ENCODE data around the gene SQSTM1.

Gene SQSTM1

DNA sequence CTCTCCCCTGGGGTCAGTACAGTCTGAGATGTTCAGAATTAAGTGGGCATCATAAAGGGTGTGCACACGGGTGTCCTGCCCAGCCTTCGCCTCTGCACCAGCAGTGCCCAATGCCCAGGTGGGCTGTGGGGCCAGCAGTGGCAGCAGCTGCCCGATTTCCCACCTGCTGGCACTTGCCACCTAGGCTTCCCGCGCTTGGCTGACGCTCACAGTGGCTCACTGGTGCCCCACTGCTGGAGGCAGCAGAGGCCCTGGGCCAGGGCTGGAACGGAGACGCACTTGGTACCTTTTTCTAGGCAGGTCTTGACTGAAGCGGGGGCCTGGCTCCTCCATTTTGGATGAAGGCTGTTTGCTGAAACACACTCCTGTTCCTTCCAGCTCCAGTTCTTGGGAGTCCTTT is 20.9 kb downstream of the SQSTM1 start:
- H3K9me3 Mint-ChIP-seq: no peaks in the 10 kb centered on the region
- peaks cover 6 to 10% of the 10 kb centered on the region in 2 donors for H3K4me1 Mint-ChIP-seq (ENCODE audit: low read depth in 2 of 2)
- no peaks in the 10 kb centered on the region for H3K27me3 Mint-ChIP-seq
- peaks cover 54% of the 10 kb centered on the region for H3K36me3 Mint-ChIP-seq (ENCODE audit: insufficient read depth)
- no peak for DNase-seq
- H3K4me3 Mint-ChIP-seq: no peak overlapping the region
- ATAC-seq (replicated peaks): no peak
- H3K27ac Mint-ChIP-seq: no peak overlapping the region

DNA sequence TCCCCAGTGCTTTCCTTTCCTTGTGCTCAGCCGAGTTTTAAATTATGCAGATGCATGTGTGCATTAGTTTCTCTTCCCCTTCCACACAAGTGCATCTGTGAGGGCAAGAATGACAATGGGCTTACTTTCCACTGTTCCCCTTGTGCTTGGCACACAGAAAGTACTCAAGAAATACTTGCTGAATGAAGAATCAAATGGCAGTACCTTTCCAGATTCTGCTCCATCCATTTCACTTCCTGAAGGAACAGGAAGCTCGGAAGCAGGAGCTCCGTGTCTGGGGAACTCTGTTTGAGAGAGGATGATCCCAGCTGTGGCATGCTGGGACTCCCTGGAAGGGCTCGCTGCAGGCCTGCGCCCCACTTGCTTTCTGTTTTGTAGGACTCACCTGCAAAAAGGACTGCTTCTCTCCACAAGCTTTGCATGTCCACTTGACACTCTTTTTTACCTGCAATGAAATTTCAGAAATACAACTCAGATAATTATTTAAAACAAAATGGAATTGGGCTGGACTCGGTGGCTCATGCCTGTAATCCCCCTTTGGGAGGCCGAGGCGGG is 32.4 kb downstream of the SQSTM1 start:
- Mint-ChIP-seq H3K9me3 (no peaks in the 10 kb centered on the region), H3K27ac (peak overlapping the region in 1 of 2 donors; percentile 20), H3K4me3 (no peak overlapping the region), H3K36me3 (ENCODE audit: insufficient read depth) (peaks cover 18% of the 10 kb centered on the region), H3K4me1 (ENCODE audit: low read depth in 2 of 2) (peaks cover 3 to 7% of the 10 kb centered on the region in 2 donors), H3K27me3 (no peaks in the 10 kb centered on the region)
- DNase-seq: no peak
- no peak for ATAC-seq (replicated peaks)

DNA sequence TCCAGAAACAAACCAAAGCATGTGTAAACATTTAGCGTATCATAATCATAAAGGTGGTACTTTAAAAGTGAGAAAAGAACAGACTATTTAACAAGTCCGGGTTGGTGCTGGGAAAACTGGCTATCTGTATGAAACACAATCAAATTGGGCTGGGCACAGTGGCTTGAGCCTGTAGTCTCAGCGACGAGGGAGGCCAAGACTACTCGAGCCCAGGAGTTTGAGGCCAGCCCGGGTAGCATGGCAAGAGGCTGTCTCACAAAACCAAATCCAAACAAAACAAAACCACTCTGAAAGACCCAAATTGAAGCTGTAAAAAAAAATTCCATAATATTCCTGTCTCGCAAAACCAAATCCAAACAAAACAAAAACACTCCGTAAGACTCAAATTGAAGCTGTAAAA is 33.7 kb downstream of the SQSTM1 start:
- no peaks in the 10 kb centered on the region for H3K27me3 Mint-ChIP-seq
- DNase-seq (no peak), ATAC-seq (replicated peaks) (no peak)
- H3K27ac Mint-ChIP-seq: no peak overlapping the region
- H3K36me3 Mint-ChIP-seq (ENCODE audit: insufficient read depth): peaks cover 18% of the 10 kb centered on the region
- H3K9me3 Mint-ChIP-seq: no peaks in the 10 kb centered on the region
- no peak overlapping the region for H3K4me3 Mint-ChIP-seq
- H3K4me1 Mint-ChIP-seq (ENCODE audit: low read depth in 2 of 2): peaks cover 9 to 13% of the 10 kb centered on the region in 2 donors

DNA sequence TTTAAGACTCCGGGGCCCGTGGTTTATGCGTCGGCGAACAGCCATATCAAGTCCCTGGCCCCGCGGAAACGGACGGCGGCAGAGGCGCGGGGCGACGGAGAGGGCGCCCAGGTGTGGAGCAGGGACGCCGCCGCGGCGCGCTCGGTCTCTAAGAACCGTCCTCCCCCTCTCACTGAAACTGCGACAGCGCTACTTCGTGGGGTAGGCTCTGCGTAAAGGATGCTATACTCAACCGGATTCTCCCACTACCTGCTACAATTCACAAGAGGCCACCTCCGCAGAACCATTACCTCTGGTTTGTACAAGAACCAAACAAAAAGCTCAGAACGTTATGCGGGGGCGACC is 37.5 kb downstream of the SQSTM1 start:
- H3K4me1 Mint-ChIP-seq (ENCODE audit: low read depth in 2 of 2): peaks cover 12 to 16% of the 10 kb centered on the region in 2 donors
- H3K27me3 Mint-ChIP-seq: no peaks in the 10 kb centered on the region
- DNase-seq (peak in 2 of 3 experiments; percentile 40 to 45), ATAC-seq (replicated peaks) (peak; percentile 69)
- H3K27ac Mint-ChIP-seq: peak overlapping the region; percentile 85 to 93
- peak overlapping the region; percentile 89 to 95 for H3K4me3 Mint-ChIP-seq
- no peaks in the 10 kb centered on the region for H3K36me3 Mint-ChIP-seq (ENCODE audit: insufficient read depth)
- no peaks in the 10 kb centered on the region for H3K9me3 Mint-ChIP-seq

DNA sequence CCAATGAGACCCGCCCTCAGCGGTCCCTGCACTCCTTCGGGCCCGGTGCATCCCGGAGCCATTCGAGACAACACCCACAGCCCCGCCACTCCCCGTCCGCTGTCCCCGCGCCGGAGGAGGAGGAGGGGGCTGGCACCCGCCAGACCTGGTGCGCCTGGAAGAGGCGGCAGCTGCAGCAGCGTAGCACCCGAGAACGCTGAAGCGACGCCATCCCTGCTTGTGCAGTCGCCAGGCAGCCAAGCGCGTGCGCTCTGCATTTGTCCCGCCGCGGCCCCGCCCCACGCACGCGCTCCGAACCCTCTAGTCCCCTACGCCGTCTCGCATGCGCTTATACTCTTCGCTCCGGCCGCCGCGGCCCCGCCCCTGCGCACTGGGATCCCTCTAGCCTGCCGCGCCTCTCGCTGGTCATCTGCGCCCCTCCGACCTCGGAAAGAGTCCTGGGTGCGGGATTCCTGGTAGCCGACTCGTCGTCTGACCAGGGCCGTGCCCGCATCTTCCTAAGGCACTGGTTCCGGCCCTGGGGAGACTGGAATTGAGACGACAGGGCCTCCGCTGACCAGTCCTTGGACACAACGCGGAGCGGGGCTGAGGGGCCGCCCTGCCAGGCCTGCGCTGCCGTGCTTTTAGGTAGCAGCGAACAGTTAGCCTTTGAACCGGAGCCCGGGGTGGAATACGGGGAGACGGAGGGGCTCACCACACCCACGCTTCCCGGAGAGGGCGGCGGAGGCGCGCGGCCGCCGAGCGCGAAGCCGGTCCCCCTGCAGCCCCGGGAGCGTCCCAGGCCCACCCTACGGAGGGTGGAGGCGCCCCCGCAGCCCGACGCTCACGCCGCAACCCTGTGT is 38.1 kb downstream of the SQSTM1 start, which contains the start of gene MRNIP:
MRNIP (minus strand) TSS at position 232 of the 842 bp plus-strand sequence; CDS start at position 211, 21 bp downstream.
- ATAC-seq (replicated peaks) (peak; percentile 94), DNase-seq (peak; percentile 79 to 83 (median 83))
- no peaks in the 10 kb centered on the region for H3K27me3 Mint-ChIP-seq
- peak within 1 kb of the TSS; percentile 85 to 93 for H3K27ac Mint-ChIP-seq
- H3K4me1 Mint-ChIP-seq (ENCODE audit: low read depth in 2 of 2): peaks cover 12 to 16% of the 10 kb centered on the region in 2 donors
- H3K9me3 Mint-ChIP-seq: no peaks in the 10 kb centered on the region
- H3K36me3 Mint-ChIP-seq (ENCODE audit: insufficient read depth): no peaks in the 10 kb centered on the region
- H3K4me3 Mint-ChIP-seq: peak within 1 kb of the TSS; percentile 89 to 95

DNA sequence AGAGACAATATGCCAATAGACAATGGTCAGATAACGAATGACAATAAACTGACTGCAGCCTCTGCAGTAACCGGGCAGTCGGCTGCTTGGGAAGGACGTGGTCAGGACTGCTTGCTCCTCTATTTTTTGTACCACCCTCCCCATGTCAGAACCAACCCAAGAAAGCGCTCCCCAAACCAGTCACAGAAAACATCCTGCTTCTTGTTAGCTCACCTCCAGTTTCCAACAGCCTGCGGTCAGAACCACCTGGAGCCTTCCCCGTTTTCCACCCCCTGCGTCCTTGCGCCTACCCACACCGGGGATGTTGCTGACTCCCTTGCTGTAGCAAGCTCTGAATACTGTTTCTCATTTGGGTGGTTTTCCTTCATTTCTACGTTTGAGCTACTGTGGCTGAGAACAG is 39.6 kb downstream of the SQSTM1 start:
- Mint-ChIP-seq H3K27me3 (no peaks in the 10 kb centered on the region), H3K4me3 (peak overlapping the region; percentile 53 to 95)

DNA sequence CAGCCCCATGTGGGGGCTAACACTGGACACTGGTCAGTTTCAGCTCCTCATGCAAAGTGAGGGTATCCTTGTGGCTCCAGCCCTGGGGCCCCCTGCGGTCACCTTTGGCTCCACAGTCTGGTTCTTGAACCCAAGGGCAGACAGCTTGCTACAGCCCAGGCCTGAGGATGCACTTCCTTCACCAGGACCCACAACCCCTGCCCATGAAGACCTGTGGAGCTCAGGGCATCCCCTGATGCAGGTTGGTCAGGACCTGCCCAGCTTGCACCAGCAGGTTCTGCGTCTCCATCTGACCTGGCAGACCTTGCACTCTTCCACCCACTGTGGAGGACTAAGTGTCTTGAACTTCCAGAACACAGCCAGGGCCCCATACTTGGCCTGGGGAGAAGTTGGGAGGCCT is 41.6 kb downstream of the SQSTM1 start:
- DNase-seq (no peak), ATAC-seq (replicated peaks) (no peak)
- no peak overlapping the region for H3K27ac Mint-ChIP-seq
- H3K36me3 Mint-ChIP-seq (ENCODE audit: insufficient read depth): peaks cover 2% of the 10 kb centered on the region
- H3K9me3 Mint-ChIP-seq: no peaks in the 10 kb centered on the region
- no peaks in the 10 kb centered on the region for H3K27me3 Mint-ChIP-seq
- peaks cover 16% of the 10 kb centered on the region in 2 donors for H3K4me1 Mint-ChIP-seq (ENCODE audit: low read depth in 2 of 2)
- no peak overlapping the region for H3K4me3 Mint-ChIP-seq

More for the DNA sequence above, 39.6 kb downstream of the SQSTM1 start:
- no peaks in the 10 kb centered on the region for H3K9me3 Mint-ChIP-seq
- ATAC-seq (replicated peaks) (no peak), DNase-seq (no peak)
- H3K27ac Mint-ChIP-seq: no peak overlapping the region
- peaks cover 12 to 16% of the 10 kb centered on the region in 2 donors for H3K4me1 Mint-ChIP-seq (ENCODE audit: low read depth in 2 of 2)
- peaks cover 1% of the 10 kb centered on the region for H3K36me3 Mint-ChIP-seq (ENCODE audit: insufficient read depth)

DNA sequence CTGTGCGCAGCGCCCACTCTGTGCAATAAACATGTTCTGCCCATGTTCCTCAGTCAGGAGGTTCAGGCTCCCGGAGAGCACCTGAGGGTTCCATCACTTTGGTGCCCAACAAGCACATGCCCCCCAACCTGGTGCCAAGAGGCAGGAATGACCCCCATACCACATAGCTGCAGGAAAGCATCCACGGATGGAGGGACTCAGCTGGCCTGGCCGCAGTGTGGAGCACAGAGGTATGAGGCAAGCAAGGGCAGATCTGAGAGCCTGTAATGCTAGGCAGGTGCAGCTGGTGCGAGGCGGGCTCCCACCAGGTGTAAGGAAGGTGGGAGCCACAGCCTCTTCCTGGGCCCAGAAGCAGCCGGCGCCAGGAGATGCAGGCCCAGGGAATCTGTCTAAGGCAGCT is 42.2 kb downstream of the SQSTM1 start:
- DNase-seq (no peak), ATAC-seq (replicated peaks) (no peak)
- no peaks in the 10 kb centered on the region for H3K9me3 Mint-ChIP-seq
- peaks cover 11 to 15% of the 10 kb centered on the region in 2 donors for H3K4me1 Mint-ChIP-seq (ENCODE audit: low read depth in 2 of 2)
- no peak overlapping the region for H3K27ac Mint-ChIP-seq
- no peak overlapping the region for H3K4me3 Mint-ChIP-seq
- H3K36me3 Mint-ChIP-seq (ENCODE audit: insufficient read depth): peaks cover 2% of the 10 kb centered on the region
- no peaks in the 10 kb centered on the region for H3K27me3 Mint-ChIP-seq

DNA sequence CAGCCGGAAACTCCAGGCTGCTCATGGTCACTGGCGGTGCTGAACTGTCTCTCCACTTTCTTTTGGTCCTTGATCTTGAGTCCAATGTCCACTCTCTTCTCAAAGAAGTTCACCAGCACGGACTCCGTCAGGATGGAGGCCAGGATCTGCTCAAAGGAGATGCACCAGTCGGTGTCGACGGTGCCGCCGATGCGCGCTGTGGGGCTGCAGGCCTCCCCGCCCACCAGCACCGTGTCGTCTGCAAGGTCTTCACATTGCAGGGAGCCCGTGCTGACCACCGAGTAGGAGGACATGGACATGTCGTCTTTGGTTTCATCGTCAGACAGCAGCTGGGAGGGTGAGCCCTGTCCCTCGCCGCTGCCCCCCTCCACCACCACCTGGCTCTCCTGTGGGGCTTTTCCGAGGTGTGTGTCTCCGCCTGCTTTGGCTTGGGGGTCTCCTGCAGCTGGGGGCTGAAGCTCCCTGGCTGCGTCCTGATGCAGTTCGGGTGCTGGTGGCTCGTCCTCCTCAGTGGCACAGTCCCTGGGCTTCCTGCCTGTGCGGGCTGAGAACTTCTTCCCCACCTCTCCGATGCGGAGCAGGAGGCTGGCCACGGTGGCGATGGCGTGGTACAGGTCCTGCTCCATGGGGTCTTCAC is 42.9 kb downstream of the SQSTM1 start:
- no peaks in the 10 kb centered on the region for H3K9me3 Mint-ChIP-seq
- H3K36me3 Mint-ChIP-seq (ENCODE audit: insufficient read depth): peaks cover 2% of the 10 kb centered on the region
- ATAC-seq (replicated peaks) (no peak), DNase-seq (no peak)
- H3K27me3 Mint-ChIP-seq: no peaks in the 10 kb centered on the region
- H3K27ac Mint-ChIP-seq: no peak overlapping the region
- H3K4me1 Mint-ChIP-seq (ENCODE audit: low read depth in 2 of 2): peaks cover 7 to 11% of the 10 kb centered on the region in 2 donors
- H3K4me3 Mint-ChIP-seq: no peak overlapping the region

DNA sequence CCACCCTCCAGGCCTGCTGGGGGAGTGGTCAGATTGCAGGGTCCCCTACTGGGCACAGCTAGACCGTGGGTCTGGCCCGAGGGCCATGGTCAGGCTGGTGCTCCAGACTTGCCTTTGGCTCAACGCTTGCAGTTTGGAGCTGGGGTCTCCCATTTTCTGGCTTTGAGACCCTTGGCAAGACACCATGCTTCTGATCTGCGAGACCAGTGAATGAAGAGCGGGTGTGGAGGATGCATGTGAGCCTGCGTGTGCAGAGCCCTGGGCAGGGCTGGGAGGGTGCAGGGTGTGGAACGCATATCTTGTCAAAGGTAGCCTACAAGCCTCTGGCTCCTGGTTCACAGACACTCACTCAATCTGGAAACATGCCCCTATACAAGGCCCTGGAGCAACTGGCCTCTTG is 44.0 kb downstream of the SQSTM1 start:
- peaks cover 2% of the 10 kb centered on the region for H3K36me3 Mint-ChIP-seq (ENCODE audit: insufficient read depth)
- no peak for ATAC-seq (replicated peaks)
- H3K4me1 Mint-ChIP-seq (ENCODE audit: low read depth in 2 of 2): peaks cover 4 to 6% of the 10 kb centered on the region in 2 donors
- no peaks in the 10 kb centered on the region for H3K9me3 Mint-ChIP-seq
- H3K27ac Mint-ChIP-seq: no peak overlapping the region
- no peak for DNase-seq
- H3K27me3 Mint-ChIP-seq: no peaks in the 10 kb centered on the region
- H3K4me3 Mint-ChIP-seq: no peak overlapping the region

DNA sequence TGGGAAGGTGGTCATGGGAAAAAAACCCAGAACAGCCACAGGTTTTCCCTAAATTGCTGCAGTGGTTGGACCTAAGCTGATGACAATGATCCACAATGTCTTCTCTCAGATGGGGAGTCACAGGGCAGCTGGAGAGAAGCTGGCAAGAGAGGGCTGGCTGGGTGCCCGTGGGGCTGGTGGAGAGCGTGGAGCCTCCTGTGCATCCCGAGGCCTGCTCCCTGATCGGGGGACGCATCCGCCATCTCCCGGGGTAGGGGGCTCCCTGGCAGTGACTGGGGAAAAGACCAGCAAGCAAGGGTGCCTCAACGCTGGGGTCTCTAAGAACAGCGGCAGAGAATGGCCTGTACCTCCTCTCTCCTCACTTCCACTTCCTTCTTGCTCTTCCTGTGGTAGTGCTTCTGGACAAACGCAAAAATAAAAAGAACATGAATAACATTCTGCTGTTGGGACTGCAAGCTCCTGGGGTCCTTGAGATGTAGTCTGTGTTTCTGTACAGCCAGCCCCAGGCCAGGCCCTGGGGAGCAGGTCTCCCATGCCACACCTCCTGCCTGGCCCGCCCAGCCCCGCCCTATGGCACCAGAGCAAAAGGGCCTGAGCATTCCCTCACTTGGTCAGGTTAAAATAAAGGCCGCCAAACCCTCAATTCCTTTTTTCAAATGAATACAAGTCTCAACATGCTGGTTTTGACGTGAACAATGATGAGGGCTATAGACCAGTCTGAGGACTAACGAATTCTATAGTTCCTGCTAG is 45.0 kb downstream of the SQSTM1 start:
- ATAC-seq (replicated peaks) (no peak), DNase-seq (no peak)
- H3K27ac Mint-ChIP-seq: peak overlapping the region in 1 of 2 donors; percentile 41
- peaks cover 2% of the 10 kb centered on the region for H3K36me3 Mint-ChIP-seq (ENCODE audit: insufficient read depth)
- H3K4me1 Mint-ChIP-seq (ENCODE audit: low read depth in 2 of 2): peaks cover 0 to 4% of the 10 kb centered on the region in 2 donors
- no peaks in the 10 kb centered on the region for H3K9me3 Mint-ChIP-seq
- H3K27me3 Mint-ChIP-seq: no peaks in the 10 kb centered on the region
- no peak overlapping the region for H3K4me3 Mint-ChIP-seq

DNA sequence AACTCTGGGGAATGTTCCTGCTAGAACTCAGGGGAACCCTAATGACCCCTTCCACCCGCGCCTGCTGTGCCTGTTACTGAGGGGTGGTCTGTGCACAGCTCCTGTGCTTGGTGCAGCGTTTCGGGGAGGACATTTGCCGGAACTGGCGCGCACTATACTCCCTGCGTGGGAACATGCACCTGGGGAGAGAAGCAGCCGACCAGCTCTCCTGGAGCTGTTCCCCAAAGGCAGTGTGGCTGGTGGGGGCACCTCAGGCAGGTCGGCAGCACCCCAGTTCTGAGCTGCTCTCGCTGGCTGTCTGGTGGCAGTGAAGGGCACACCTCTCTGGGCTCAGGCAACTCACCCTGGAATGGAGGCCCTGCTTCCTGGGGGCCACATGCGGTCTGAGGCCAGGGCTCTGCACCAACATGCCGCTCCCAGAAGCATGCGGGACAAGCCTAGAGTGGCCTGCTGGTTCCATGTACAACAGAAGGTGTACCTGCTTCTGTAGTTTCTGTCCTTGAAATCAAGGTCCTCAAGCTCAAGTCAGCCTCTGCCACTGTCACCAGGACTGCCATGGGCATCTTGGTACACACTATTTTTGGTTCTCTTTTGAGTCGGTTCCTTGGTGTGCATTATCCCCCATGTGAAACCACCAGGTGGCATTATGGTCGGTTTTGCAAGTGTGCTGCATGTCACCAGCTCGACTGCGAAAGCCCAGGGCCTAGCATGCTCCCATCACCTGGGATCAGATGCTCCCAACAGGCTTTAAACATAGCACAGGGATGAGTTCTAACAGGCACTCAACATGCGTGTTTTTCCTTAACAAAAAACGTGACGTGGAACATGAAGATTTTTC is 45.8 kb downstream of the SQSTM1 start:
- no peak overlapping the region for H3K4me3 Mint-ChIP-seq
- no peak overlapping the region for H3K27ac Mint-ChIP-seq
- H3K9me3 Mint-ChIP-seq: no peaks in the 10 kb centered on the region
- peaks cover 2% of the 10 kb centered on the region for H3K36me3 Mint-ChIP-seq (ENCODE audit: insufficient read depth)
- H3K4me1 Mint-ChIP-seq (ENCODE audit: low read depth in 2 of 2): peaks cover 0 to 4% of the 10 kb centered on the region in 2 donors
- DNase-seq (no peak), ATAC-seq (replicated peaks) (no peak)
- H3K27me3 Mint-ChIP-seq: no peaks in the 10 kb centered on the region

All from effector memory CD8-positive, alpha-beta T cell (primary cell).